ENCODE results near the gene CDX1. TPM values are rescaled to one million over a fixed set of nuclear protein-coding genes. Genes with fewer than 3 reads are reported as not detected.

CDX1 gene
- total RNA-seq, 1 donor from 2014 or later, result not detected

- TF ChIP-seq CTCF (conservative IDR thresholded peaks at IDR 0.05; ENCODE audit: low read depth, low read length), result no peak
- no peak overlapping the region for H3K4me3 ChIP-seq (ENCODE audit: low read depth, low read length)
- no peak for DNase-seq (ENCODE audit: low read depth)
Measured at GRCh38 chr5:150137168-150137957, 29.2 kb upstream of the CDX1 start.

- no peak overlapping the region for H3K4me3 ChIP-seq (ENCODE audit: low read depth, low read length)
- no peak for DNase-seq (ENCODE audit: low read depth)
- TF ChIP-seq CTCF (conservative IDR thresholded peaks at IDR 0.05; ENCODE audit: low read depth, low read length), result no peak
Measured at GRCh38 chr5:150137997-150138396, 28.6 kb upstream of the CDX1 start.

- H3K4me3 ChIP-seq (ENCODE audit: low read depth, low read length), result no peak overlapping the region
- DNase-seq (ENCODE audit: low read depth), result peak; percentile 6
- no peak for TF ChIP-seq CTCF (conservative IDR thresholded peaks at IDR 0.05; ENCODE audit: low read depth, low read length)
Measured at GRCh38 chr5:150138551-150139265, 27.9 kb upstream of the CDX1 start.

DNA sequence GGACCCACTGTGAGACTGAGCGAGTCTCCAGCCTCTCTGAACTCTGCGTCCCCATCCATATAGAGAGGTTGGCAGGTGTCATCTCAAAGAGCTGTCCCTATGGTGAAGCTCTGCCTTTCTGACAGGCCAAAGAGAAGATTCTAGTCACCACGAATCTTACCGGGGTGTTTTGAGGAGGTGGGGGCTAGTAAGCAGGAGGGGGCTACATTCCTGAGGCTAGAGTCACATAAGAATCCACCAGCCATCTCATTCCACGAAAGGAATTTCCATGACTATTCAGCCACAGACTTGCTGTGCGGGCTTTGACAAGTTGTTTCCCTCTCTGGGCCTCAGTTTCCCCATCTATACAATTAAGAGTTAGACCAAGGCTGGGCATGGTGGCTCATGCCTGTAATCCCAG is 27.2 kb upstream of the CDX1 start:
- no peak overlapping the region for H3K4me3 ChIP-seq (ENCODE audit: low read depth, low read length)
- no peak for TF ChIP-seq CTCF (conservative IDR thresholded peaks at IDR 0.05; ENCODE audit: low read depth, low read length)
- DNase-seq (ENCODE audit: low read depth), result no peak

DNA sequence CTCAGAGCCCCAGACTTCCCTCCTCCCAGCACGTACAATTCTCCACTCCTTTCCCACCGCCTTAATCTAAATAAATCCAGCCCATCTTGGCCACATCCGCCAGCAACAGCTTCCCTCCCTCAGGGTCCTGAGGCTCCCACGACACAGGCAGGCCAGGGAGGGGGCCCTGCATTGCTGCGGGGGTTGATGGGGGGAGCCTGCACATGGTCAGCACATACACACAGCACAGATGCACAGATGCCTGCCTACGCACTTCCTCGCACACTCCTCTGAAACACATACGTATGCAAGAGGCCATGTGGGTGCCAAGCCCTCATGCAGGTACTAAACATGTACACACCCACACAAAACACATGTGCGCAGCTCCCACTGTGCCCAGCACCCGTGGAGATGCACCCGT is 25.7 kb upstream of the CDX1 start:
- no peak overlapping the region for H3K4me3 ChIP-seq (ENCODE audit: low read depth, low read length)
- no peak for DNase-seq (ENCODE audit: low read depth)
- TF ChIP-seq CTCF (conservative IDR thresholded peaks at IDR 0.05; ENCODE audit: low read depth, low read length), result no peak

DNA sequence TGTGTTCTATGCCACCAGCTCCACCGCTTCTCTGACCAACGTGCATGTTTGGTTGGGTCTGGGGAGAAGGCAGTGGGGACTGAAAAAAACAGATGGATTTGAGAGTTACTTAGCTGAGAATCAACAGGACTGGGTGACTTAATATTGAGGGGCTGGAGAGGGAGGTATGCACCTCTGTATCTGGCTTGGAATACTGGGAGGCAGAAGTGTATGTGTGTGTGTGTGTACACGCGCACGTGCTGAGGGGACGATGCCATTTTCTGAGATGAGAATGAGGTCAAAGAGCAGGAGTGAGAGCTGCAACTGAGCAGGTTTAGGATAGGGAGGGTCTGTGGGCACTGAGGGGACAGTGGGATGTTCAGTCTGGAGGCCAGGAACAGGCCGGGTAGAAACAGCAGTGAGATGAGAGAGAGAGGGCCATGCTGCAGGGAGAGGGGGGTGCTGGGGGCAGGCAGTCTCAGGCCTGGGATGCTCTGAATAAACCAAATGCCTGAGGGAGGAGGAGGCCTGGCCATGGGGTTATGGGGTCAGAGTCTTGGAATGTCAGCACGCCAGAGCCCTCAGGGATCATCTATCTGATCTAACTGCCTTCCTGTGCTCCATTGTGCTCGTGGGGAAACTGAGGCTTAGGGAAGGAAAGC is 24.9 kb upstream of the CDX1 start:
- no peak for TF ChIP-seq CTCF (conservative IDR thresholded peaks at IDR 0.05; ENCODE audit: low read depth, low read length)
- DNase-seq (ENCODE audit: low read depth), result no peak
- no peak overlapping the region for H3K4me3 ChIP-seq (ENCODE audit: low read depth, low read length)

Data from epithelial cell of proximal tubule (primary cell).